ENCODE measurements around the gene FCHSD1. TPM values are rescaled to one million over a fixed set of nuclear protein-coding genes. Genes with fewer than 3 reads are reported as not detected.

FCHSD1 gene
- total and polyA plus RNA-seq, 2 donors (not counting 3 experiments of a cell fraction or from before 2014, with no cell fraction given): 35.1 to 37.0 TPM

GRCh38 chr5:141609044-141609443, 42.2 kb downstream of the FCHSD1 start:
- no peak overlapping the region for H3K4me3 ChIP-seq (replicated peaks in 1 of 3; ENCODE audit: insufficient read depth in 1 of 3, low read depth in 1 of 3, low read length in 3 of 3)
- CTCF ChIA-PET: interaction anchor here (0.7 to 9.0 kb wide), 3 partner anchors 10 to 186 kb away, joined by 4 to 114 read pairs (median 78); partner anchors contain the start of gene DIAPH1
- BruUV-seq (replicated peaks): no TSS peak
- DNase-seq (ENCODE audit: low read depth, low spot score) (no peak), FAIRE-seq (no peak)
- no peaks in the 10 kb centered on the region for H3K36me3 ChIP-seq (ENCODE audit: control insufficient read depth in 2 of 2, extremely low read depth in 1 of 2, insufficient read depth in 2 of 2, low read length in 2 of 2)
- H3K27me3 ChIP-seq (ENCODE audit: control insufficient read depth in 2 of 2, insufficient read depth in 2 of 2, low read length in 2 of 2): no peaks in the 10 kb centered on the region
- dilution Hi-C loops (cut with MboI; ENCODE audit: extremely low pct_ligation_motif_present, low sequenced_read_pairs): no loop called here
- peaks cover 25% of the 10 kb centered on the region for H3K4me1 ChIP-seq (ENCODE audit: control insufficient read depth, extremely low read depth, insufficient read depth, low read length)
- H3K4me2 ChIP-seq (ENCODE audit: insufficient read depth, low read length): no peak overlapping the region
- no peaks in the 10 kb centered on the region for H3K9me3 ChIP-seq (replicated peaks; ENCODE audit: control insufficient read depth, insufficient read depth, low read length)
- no peaks in the 10 kb centered on the region for H4K20me1 ChIP-seq (replicated peaks; ENCODE audit: control insufficient read depth, extremely low read depth, insufficient read depth, low read length)
- no peaks in the 10 kb centered on the region for H3K9me1 ChIP-seq (replicated peaks; ENCODE audit: control insufficient read depth, extremely low read depth, insufficient read depth, low read length)
- H2AFZ ChIP-seq (ENCODE audit: low read depth, low read length): no peak overlapping the region
- no peak overlapping the region for H3K9ac ChIP-seq (replicated peaks; ENCODE audit: extremely low read depth, insufficient read depth, low read length)
- intact Hi-C loops (cut with micrococcal nuclease): no loop called here
- POLR2A ChIA-PET: interaction anchor here (0.7 kb wide), 1 partner anchor 33 kb away, joined by 5 read pairs; no protein-coding TSS in a partner anchor
- no peak overlapping the region for H3K27ac ChIP-seq (ENCODE audit: insufficient read depth, low read depth, low read length)
- H3K79me2 ChIP-seq (ENCODE audit: control insufficient read depth, insufficient read depth, low read length): peaks cover 63% of the 10 kb centered on the region
- TF ChIP-seq POLR2A (IDR thresholded peaks at IDR 0.05; ENCODE audit: low read depth, low read length) (no peak), CTCF (IDR thresholded peaks at IDR 0.05; ENCODE audit: extremely low read depth in 1 of 2, insufficient read depth in 1 of 2, low read depth in 1 of 2, low read length in 2 of 2) (no peak), JUN (IDR thresholded peaks at IDR 0.05; ENCODE audit: borderline replicate concordance, insufficient read depth, insufficient read length, low read depth) (no peak), EZH2 (IDR thresholded peaks at IDR 0.05; ENCODE audit: borderline replicate concordance, low read depth, low read length, severe bottlenecking) (no peak), POLR2AphosphoS5 (IDR thresholded peaks at IDR 0.05; ENCODE audit: insufficient read depth, low read depth, low read length) (no peak), FOS (IDR thresholded peaks at IDR 0.05; ENCODE audit: borderline replicate concordance, insufficient read depth, low read length) (no peak), GATA2 (IDR thresholded peaks at IDR 0.05; ENCODE audit: insufficient read depth, insufficient read length, low read depth, low read length) (no peak), MAX (IDR thresholded peaks at IDR 0.05; ENCODE audit: insufficient read depth, insufficient read length) (no peak), MYC (IDR thresholded peaks at IDR 0.05; ENCODE audit: low read depth, low read length) (no peak)

Data from endothelial cell of umbilical vein (primary cell).